Measurements from ENCODE around the gene ATP13A3.

Gene ATP13A3

GRCh38 chr3:194505791-194506415 is 19.1 kb upstream of the ATP13A3 start:
- TF ChIP-seq GATA2 (IDR thresholded peaks at IDR 0.05; ENCODE audit: low read depth, low read length) = no peak
- no peak for TF ChIP-seq GATA3 (IDR thresholded peaks at IDR 0.05; ENCODE audit: low read depth, low read length)

GRCh38 chr3:194504861-194505260 is 18.1 kb upstream of the ATP13A3 start:
- no peak for TF ChIP-seq GATA3 (IDR thresholded peaks at IDR 0.05; ENCODE audit: low read depth, low read length)
- TF ChIP-seq GATA2 (IDR thresholded peaks at IDR 0.05; ENCODE audit: low read depth, low read length) = no peak

- TF ChIP-seq GATA3 (IDR thresholded peaks at IDR 0.05; ENCODE audit: low read depth, low read length) = no peak
- no peak for TF ChIP-seq GATA2 (IDR thresholded peaks at IDR 0.05; ENCODE audit: low read depth, low read length)
Measured at GRCh38 chr3:194504146-194504545, 17.3 kb upstream of the ATP13A3 start.

GRCh38 chr3:194503081-194503531 is 16.3 kb upstream of the ATP13A3 start:
- no peak for TF ChIP-seq GATA2 (IDR thresholded peaks at IDR 0.05; ENCODE audit: low read depth, low read length)
- no peak for TF ChIP-seq GATA3 (IDR thresholded peaks at IDR 0.05; ENCODE audit: low read depth, low read length)

- TF ChIP-seq GATA3 (IDR thresholded peaks at IDR 0.05; ENCODE audit: low read depth, low read length) = no peak
- TF ChIP-seq GATA2 (IDR thresholded peaks at IDR 0.05; ENCODE audit: low read depth, low read length) = no peak
Measured at GRCh38 chr3:194500198-194500597, 13.4 kb upstream of the ATP13A3 start.

- TF ChIP-seq GATA2 (IDR thresholded peaks at IDR 0.05; ENCODE audit: low read depth, low read length) = no peak
- no peak for TF ChIP-seq GATA3 (IDR thresholded peaks at IDR 0.05; ENCODE audit: low read depth, low read length)
Measured at GRCh38 chr3:194497799-194498575, 11.2 kb upstream of the ATP13A3 start.

- no peak for TF ChIP-seq GATA3 (IDR thresholded peaks at IDR 0.05; ENCODE audit: low read depth, low read length)
- no peak for TF ChIP-seq GATA2 (IDR thresholded peaks at IDR 0.05; ENCODE audit: low read depth, low read length)
Measured at GRCh38 chr3:194496217-194496919, 9.6 kb upstream of the ATP13A3 start.

GRCh38 chr3:194494951-194495374 is 8.2 kb upstream of the ATP13A3 start:
- TF ChIP-seq GATA3 (IDR thresholded peaks at IDR 0.05; ENCODE audit: low read depth, low read length) = no peak
- no peak for TF ChIP-seq GATA2 (IDR thresholded peaks at IDR 0.05; ENCODE audit: low read depth, low read length)

- TF ChIP-seq GATA3 (IDR thresholded peaks at IDR 0.05; ENCODE audit: low read depth, low read length) (no peak), GATA2 (IDR thresholded peaks at IDR 0.05; ENCODE audit: low read depth, low read length) (no peak)
Measured at GRCh38 chr3:194492001-194492400, 5.2 kb upstream of the ATP13A3 start.

GRCh38 chr3:194489736-194490612 is 3.2 kb upstream of the ATP13A3 start:
- no peak for TF ChIP-seq GATA2 (IDR thresholded peaks at IDR 0.05; ENCODE audit: low read depth, low read length)
- TF ChIP-seq GATA3 (IDR thresholded peaks at IDR 0.05; ENCODE audit: low read depth, low read length) = no peak

GRCh38 chr3:194488055-194488742 is 1.4 kb upstream of the ATP13A3 start:
- TF ChIP-seq GATA2 (IDR thresholded peaks at IDR 0.05; ENCODE audit: low read depth, low read length) = no peak
- no peak for TF ChIP-seq GATA3 (IDR thresholded peaks at IDR 0.05; ENCODE audit: low read depth, low read length)

GRCh38 chr3:194487289-194488054 is 670 bp upstream of the ATP13A3 start:
- no peak for TF ChIP-seq GATA3 (IDR thresholded peaks at IDR 0.05; ENCODE audit: low read depth, low read length)
- no peak for TF ChIP-seq GATA2 (IDR thresholded peaks at IDR 0.05; ENCODE audit: low read depth, low read length)

Measured in SH-SY5Y (cell line).